ENCODE results near the gene MDM1. TPM values are rescaled to one million over a fixed set of nuclear protein-coding genes. Genes with fewer than 3 reads are reported as not detected.

MDM1 gene
- polyA plus RNA-seq, 1 donor (not counting 4 experiments of a cell fraction or from before 2014, with no cell fraction given) = 7.5 TPM

DNA sequence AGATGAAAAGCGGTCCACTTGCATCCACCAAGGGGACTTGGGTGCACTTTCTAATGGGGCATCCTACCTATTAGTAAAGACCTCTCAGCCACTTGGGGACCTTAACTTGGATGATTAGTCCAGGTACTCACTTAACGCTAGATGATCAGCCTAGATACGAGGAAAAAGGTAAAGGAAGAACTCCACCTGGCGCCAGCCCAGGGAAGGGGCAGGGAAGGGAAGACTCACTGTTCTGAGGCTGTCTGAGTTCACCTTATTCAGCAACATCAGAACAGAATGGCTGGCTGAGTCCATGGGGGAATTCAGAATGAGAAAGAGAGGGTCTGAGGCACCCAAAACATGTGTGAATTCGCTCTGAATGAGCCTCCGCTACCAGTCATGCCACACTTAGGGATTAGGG, 85.8 kb downstream of the MDM1 start:
- Histone ChIP-seq H3K4me2 (ENCODE audit: control insufficient read depth, extremely low read depth, insufficient read depth, low read depth, low read length) (no peak overlapping the region), H3K27ac (ENCODE audit: control insufficient read depth, insufficient read depth, low read length) (no peak overlapping the region), H2AFZ (ENCODE audit: control insufficient read depth, low read length) (no peak overlapping the region), H3K9ac (ENCODE audit: control insufficient read depth, extremely low read depth, insufficient read depth, low read length) (no peak overlapping the region), H4K20me1 (ENCODE audit: control insufficient read depth, extremely low read depth, insufficient read depth, low read length) (no peaks in the 10 kb centered on the region), H3K9me1 (ENCODE audit: control insufficient read depth, extremely low read depth, insufficient read depth, low read length) (no peaks in the 10 kb centered on the region), H3K27me3 (ENCODE audit: control insufficient read depth, extremely low read depth, insufficient read depth, low read length) (no peaks in the 10 kb centered on the region), H3K79me2 (ENCODE audit: control insufficient read depth, insufficient read depth, low read length) (no peaks in the 10 kb centered on the region), H3K9me3 (ENCODE audit: control insufficient read depth, low read depth, low read length) (no peaks in the 10 kb centered on the region), H3K36me3 (ENCODE audit: control insufficient read depth in 2 of 2, extremely low read depth in 1 of 2, insufficient read depth in 2 of 2, low read length in 2 of 2) (no peaks in the 10 kb centered on the region), H3K4me1 (ENCODE audit: control insufficient read depth, extremely low read depth, insufficient read depth, low read length) (no peaks in the 10 kb centered on the region), H3K4me3 (ENCODE audit: control insufficient read depth in 2 of 3, extremely low read depth in 1 of 3, insufficient read depth in 2 of 3, low read depth in 1 of 3, low read length in 3 of 3) (no peak overlapping the region)
- FAIRE-seq (no peak), DNase-seq (ENCODE audit: low read depth, low spot score) (no peak)
- TF ChIP-seq CTCF (optimal IDR thresholded peaks at IDR 0.05 in 1 of 3, IDR thresholded peaks at IDR 0.05 in 1 of 3, conservative IDR thresholded peaks at IDR 0.05 in 1 of 3; ENCODE audit: extremely low read depth in 1 of 3, insufficient read depth in 2 of 3, low read length in 3 of 3) = no peak
- TF ChIP-seq EZH2 (IDR thresholded peaks at IDR 0.05; ENCODE audit: low read length) = no peak
- dilution Hi-C loops (cut with MboI; ENCODE audit: extremely low pct_ligation_motif_present, low sequenced_read_pairs) = no loop called here

GRCh38 chr12:68245180-68246021, 86.8 kb downstream of the MDM1 start:
- no peak overlapping the region for H3K9ac ChIP-seq (ENCODE audit: control insufficient read depth, extremely low read depth, insufficient read depth, low read length)

More at GRCh38 chr12:68245180-68246021, 86.8 kb downstream of the MDM1 start:
- no peaks in the 10 kb centered on the region for H3K9me1 ChIP-seq (ENCODE audit: control insufficient read depth, extremely low read depth, insufficient read depth, low read length)
- no peaks in the 10 kb centered on the region for H3K27me3 ChIP-seq (ENCODE audit: control insufficient read depth, extremely low read depth, insufficient read depth, low read length)
- H2AFZ ChIP-seq (ENCODE audit: control insufficient read depth, low read length) = no peak overlapping the region
- no peaks in the 10 kb centered on the region for H4K20me1 ChIP-seq (ENCODE audit: control insufficient read depth, extremely low read depth, insufficient read depth, low read length)
- dilution Hi-C loops (cut with MboI; ENCODE audit: extremely low pct_ligation_motif_present, low sequenced_read_pairs) = no loop called here
- DNase-seq (ENCODE audit: low read depth, low spot score) = no peak
- no peaks in the 10 kb centered on the region for H3K9me3 ChIP-seq (ENCODE audit: control insufficient read depth, low read depth, low read length)
- TF ChIP-seq EZH2 (IDR thresholded peaks at IDR 0.05; ENCODE audit: low read length) = no peak
- no peak for TF ChIP-seq CTCF (optimal IDR thresholded peaks at IDR 0.05 in 1 of 3, IDR thresholded peaks at IDR 0.05 in 1 of 3, conservative IDR thresholded peaks at IDR 0.05 in 1 of 3; ENCODE audit: extremely low read depth in 1 of 3, insufficient read depth in 2 of 3, low read length in 3 of 3)
- H3K4me2 ChIP-seq (ENCODE audit: control insufficient read depth, extremely low read depth, insufficient read depth, low read depth, low read length) = no peak overlapping the region
- H3K27ac ChIP-seq (ENCODE audit: control insufficient read depth, insufficient read depth, low read length) = no peak overlapping the region
- no peak overlapping the region for H3K4me3 ChIP-seq (ENCODE audit: control insufficient read depth in 2 of 3, extremely low read depth in 1 of 3, insufficient read depth in 2 of 3, low read depth in 1 of 3, low read length in 3 of 3)
- H3K79me2 ChIP-seq (ENCODE audit: control insufficient read depth, insufficient read depth, low read length) = no peaks in the 10 kb centered on the region
- FAIRE-seq = no peak
- no peaks in the 10 kb centered on the region for H3K36me3 ChIP-seq (ENCODE audit: control insufficient read depth in 2 of 2, extremely low read depth in 1 of 2, insufficient read depth in 2 of 2, low read length in 2 of 2)
- H3K4me1 ChIP-seq (ENCODE audit: control insufficient read depth, extremely low read depth, insufficient read depth, low read length) = peaks cover 7% of the 10 kb centered on the region

Other genes with a start within 250 kb of the MDM1 start
- gene IFNG, start 172.6 kb downstream of the MDM1 start, polyA plus RNA-seq = not detected in 3 replicates
- not detected in 3 replicates for gene IL26, start 106.6 kb downstream of the MDM1 start, polyA plus RNA-seq
- gene IL22, start 78.8 kb downstream of the MDM1 start, polyA plus RNA-seq = not detected in 3 replicates